AG09319 (cell line): Measurements from ENCODE around the gene PYROXD2.

Source experiments
- DNase-seq: peaks from one replicate; pipeline ENCODE4 v3.0.0-alpha.2; 2010; ENCODE audit warnings: low read depth; ENCODE audit errors: extremely low read depth
- TF ChIP-seq, protein P1 (sequence below): IDR thresholded peaks from 2 replicates; pipeline ENCODE4 v1.5.1; 2011; ENCODE audit warnings: low read depth, mild to moderate bottlenecking, inconsistent platforms, low read length, moderate library complexity

The PYROXD2 gene

DNA sequence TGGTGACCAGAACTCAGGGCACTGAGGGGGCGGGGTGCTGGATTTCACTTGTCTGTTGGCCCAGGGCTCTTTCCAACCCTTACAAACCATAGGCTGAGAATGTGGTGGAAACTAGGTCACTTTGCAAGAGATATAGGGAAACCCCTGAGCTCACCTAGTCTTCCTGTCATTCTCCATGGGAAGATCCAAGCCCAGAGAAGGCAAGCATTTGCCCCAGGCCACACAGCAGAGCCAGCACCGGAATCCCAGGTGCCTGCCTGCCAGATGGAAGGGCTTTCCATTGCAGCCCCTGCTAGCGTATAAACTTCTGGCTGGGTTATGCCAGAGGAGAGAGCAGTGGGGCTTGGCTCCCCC lies 427 bp downstream of the PYROXD2 start:
- TF ChIP-seq, protein P1, sequence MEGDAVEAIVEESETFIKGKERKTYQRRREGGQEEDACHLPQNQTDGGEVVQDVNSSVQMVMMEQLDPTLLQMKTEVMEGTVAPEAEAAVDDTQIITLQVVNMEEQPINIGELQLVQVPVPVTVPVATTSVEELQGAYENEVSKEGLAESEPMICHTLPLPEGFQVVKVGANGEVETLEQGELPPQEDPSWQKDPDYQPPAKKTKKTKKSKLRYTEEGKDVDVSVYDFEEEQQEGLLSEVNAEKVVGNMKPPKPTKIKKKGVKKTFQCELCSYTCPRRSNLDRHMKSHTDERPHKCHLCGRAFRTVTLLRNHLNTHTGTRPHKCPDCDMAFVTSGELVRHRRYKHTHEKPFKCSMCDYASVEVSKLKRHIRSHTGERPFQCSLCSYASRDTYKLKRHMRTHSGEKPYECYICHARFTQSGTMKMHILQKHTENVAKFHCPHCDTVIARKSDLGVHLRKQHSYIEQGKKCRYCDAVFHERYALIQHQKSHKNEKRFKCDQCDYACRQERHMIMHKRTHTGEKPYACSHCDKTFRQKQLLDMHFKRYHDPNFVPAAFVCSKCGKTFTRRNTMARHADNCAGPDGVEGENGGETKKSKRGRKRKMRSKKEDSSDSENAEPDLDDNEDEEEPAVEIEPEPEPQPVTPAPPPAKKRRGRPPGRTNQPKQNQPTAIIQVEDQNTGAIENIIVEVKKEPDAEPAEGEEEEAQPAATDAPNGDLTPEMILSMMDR, result no peak
- DNase-seq, result no peak

DNA sequence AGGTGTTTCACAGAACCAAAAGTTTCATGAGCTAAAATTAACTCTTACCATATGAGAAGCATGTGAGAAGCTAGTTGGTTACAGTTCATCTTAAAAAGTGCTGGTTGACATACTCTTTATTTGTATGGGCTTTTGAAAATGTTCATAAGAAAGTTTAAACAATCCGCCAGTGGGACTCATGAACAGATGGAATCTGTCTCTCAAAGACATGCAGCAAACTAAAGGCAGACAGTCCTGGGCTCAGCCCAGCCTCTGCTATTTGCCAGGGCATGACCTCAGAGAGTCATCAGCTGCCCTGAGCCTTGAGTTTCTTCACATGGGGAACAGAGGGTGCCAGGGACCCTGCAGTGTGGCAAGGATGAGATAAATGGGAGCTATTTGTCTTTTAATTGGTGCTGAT lies 3.2 kb downstream of the PYROXD2 start:
- TF ChIP-seq, protein P1, result no peak
- no peak for DNase-seq

DNA sequence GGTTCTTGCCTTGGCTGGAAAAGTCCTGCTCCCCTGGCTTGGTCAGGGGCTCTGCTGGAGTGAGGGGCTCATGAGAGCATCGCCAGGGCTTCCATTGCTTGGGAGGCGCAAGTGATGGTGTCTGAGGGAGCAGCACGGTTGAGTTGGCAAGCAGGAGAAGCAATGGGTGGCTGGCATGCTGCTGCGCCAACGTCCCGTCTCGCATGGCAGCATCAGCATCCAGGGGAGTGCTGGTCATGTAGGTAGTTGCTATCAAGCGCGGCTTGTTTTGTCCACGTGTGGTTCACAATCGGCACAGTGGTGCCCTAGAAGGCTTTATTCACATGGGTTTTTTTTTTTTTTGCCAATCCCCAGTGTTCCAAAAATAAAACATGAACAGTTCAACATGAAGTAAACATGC lies 3.8 kb downstream of the PYROXD2 start:
- no peak for DNase-seq
- TF ChIP-seq, protein P1, result no peak

DNA sequence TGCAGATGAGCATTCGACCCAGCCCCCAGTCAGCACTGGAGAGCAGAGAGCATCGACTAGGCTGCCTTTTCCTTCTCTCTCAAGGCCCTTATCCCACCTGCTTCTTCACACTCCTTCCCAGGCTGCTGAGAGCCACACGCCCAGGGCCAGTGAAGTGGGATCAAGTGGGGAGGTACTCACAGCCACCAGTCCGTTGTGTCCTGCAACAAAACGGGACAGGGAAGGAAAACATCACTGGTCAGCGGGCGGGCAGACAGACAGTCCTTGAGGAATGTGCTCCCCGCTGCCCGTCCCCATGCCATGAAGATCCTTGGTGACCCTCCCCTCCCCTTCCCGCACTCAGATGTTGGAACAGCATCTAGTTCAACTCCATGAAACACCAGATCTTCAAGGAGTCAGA lies 4.2 kb downstream of the PYROXD2 start:
- TF ChIP-seq, protein P1, result no peak

DNA sequence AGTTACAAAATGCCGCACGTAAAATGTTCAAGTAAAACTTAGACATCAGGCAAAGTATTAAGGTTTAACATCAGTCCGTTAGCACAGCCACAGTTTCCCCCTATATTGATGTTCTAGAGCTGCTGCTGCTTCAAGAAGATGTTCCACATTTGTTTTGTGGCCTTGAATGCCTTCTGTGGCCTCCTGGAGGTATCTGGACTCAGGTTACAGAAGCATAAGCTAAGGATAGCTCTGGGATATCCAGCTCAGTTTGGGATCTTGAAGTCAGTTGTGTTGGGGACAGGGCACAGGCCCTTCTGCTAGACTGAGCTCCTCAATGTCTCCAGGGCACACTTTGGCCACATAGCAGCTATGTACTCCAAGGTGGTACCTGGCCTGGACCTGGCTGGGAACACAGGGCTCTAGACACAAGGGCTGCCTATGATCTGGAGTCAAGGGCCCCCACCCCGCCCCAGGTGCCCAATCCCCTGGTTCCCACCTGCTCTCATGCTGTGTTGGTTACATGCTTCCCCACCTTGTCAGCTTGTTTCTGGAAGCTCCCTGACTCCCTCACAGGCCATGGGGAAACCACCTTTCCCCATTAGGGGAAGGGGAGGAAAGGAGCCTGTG lies 4.7 kb downstream of the PYROXD2 start:
- TF ChIP-seq, protein P1, result no peak
- DNase-seq, result no peak

More for the DNA sequence above, 4.2 kb downstream of the PYROXD2 start:
- DNase-seq, result no peak

DNA sequence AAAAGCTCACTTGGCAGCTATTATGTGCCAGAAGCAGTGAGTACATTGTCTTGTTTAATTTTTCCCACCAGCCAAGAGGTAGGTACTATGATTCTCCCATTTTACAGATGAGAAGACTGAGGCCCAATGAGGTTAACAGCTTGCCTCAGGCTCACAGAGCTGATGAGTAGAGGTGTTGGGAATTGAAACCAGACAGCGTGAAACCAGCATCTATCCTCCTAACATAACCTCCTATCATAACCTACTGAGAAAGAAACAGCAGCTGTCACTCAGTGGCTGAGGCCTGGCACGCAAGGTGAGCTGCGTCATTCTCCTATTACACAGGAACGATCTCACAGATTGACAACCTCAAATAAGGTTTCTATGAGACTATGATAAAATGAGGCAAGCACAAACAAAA lies 6.2 kb downstream of the PYROXD2 start:
- TF ChIP-seq, protein P1, result no peak
- DNase-seq, result no peak

DNA sequence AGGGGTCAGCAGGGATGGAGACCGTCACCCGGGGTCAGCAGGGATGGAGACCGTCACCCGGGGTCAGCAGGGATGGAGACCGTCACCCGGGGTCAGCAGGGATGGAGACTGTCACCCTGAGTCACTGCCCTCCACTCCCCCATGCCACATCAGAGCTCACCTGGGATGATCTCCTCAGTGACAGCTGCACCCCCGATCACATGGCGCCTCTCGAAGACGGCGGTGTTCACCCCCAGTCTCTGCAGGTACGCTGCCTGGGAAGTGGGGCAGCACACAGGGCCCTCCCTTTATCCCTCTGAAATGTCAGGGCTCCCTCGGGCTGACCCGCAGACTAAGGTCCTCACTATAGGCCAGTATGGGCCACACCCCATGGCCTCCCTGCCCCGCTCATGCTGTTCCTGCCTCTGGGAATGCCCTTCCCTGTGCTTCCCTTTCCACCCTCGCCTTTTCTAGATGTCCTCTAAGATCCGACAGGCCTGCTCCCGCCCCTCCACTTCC lies 7.2 kb downstream of the PYROXD2 start:
- TF ChIP-seq, protein P1, result no peak
- no peak for DNase-seq
